Stomach (tissue), 4 donors: Measurements from ENCODE around the gene MALRD1.

Source experiments
- POLR2AphosphoS5 ChIP-seq, 3 donors: sonication (generic); formaldehyde crosslinking; IDR thresholded peaks; one replicate each; pipeline ENCODE4 v1.6.1; 2016; ENCODE audit warnings: antibody characterized with exemption in 3 of 3
- TF ChIP-seq, protein P1 (sequence below), 7 experiments: fragments of 450-650 bp in 4 of 7; fragments of 200-600 bp in 3 of 7; sonication (generic) in 3 of 7; IDR thresholded peaks; one replicate each; pipeline ENCODE4 v1.5.1; 2016 to 2019; ENCODE audit warnings: antibody characterized with exemption in 7 of 7, control low read depth in 2 of 7, mild to moderate bottlenecking in 1 of 7

- TF ChIP-seq, protein P1, sequence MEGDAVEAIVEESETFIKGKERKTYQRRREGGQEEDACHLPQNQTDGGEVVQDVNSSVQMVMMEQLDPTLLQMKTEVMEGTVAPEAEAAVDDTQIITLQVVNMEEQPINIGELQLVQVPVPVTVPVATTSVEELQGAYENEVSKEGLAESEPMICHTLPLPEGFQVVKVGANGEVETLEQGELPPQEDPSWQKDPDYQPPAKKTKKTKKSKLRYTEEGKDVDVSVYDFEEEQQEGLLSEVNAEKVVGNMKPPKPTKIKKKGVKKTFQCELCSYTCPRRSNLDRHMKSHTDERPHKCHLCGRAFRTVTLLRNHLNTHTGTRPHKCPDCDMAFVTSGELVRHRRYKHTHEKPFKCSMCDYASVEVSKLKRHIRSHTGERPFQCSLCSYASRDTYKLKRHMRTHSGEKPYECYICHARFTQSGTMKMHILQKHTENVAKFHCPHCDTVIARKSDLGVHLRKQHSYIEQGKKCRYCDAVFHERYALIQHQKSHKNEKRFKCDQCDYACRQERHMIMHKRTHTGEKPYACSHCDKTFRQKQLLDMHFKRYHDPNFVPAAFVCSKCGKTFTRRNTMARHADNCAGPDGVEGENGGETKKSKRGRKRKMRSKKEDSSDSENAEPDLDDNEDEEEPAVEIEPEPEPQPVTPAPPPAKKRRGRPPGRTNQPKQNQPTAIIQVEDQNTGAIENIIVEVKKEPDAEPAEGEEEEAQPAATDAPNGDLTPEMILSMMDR (IDR thresholded peaks at IDR 0.05) = no peak
- no peak for TF ChIP-seq POLR2AphosphoS5 (IDR thresholded peaks at IDR 0.05)
Measured at GRCh38 chr10:19663344-19663743, 614.7 kb downstream of the MALRD1 start.
